Type B pancreatic cell (in vitro differentiated cells): ENCODE results near the gene SCLY. TPM values are rescaled to one million over a fixed set of nuclear protein-coding genes. Genes with fewer than 3 reads are reported as not detected.

ENCODE experiments used
- DNase-seq: peaks from one replicate; pipeline ENCODE4 v3.0.0; 2021; ENCODE audit warnings: mixed read lengths; ENCODE audit not compliant: unreplicated experiment; ENCODE audit errors: extremely low spot score
- H3K27ac Mint-ChIP-seq: 2 replicates; pipeline ENCODE4 v1.8.0; 2021; ENCODE audit warnings: mild to moderate bottlenecking, mixed read lengths
- H3K27me3 Mint-ChIP-seq: 2 replicates; pipeline ENCODE4 v1.8.0; 2021; ENCODE audit warnings: mixed read lengths
- H3K36me3 Mint-ChIP-seq: 2 replicates; pipeline ENCODE4 v1.8.0; 2021; ENCODE audit warnings: mixed read lengths
- H3K4me1 Mint-ChIP-seq: one replicate; pipeline ENCODE4 v1.8.0; 2021; ENCODE audit warnings: mixed read lengths; ENCODE audit not compliant: unreplicated experiment
- H3K4me3 Mint-ChIP-seq: 2 replicates; pipeline ENCODE4 v1.8.0; 2021; ENCODE audit warnings: mild to moderate bottlenecking, mixed read lengths
- H3K9me3 Mint-ChIP-seq: 2 replicates; pipeline ENCODE4 v1.8.0; 2021; ENCODE audit warnings: mixed read lengths
- total RNA-seq: library from RNA; stranded (reverse); gene quantifications from 2 replicates; pipeline ENCODE4 v1.2.1, GENCODE V29; 2021; ENCODE audit warnings: low replicate concordance
- TF ChIP-seq, protein P1 (sequence below): fragments of 200-600 bp; sonication (generic); conservative IDR thresholded peaks from 2 replicates; pipeline ENCODE4 v1.5.0; 2021; ENCODE audit warnings: antibody characterized with exemption, mild to moderate bottlenecking

The SCLY gene
- total RNA-seq, 1 donor from 2014 or later: 34.5 TPM

DNA sequence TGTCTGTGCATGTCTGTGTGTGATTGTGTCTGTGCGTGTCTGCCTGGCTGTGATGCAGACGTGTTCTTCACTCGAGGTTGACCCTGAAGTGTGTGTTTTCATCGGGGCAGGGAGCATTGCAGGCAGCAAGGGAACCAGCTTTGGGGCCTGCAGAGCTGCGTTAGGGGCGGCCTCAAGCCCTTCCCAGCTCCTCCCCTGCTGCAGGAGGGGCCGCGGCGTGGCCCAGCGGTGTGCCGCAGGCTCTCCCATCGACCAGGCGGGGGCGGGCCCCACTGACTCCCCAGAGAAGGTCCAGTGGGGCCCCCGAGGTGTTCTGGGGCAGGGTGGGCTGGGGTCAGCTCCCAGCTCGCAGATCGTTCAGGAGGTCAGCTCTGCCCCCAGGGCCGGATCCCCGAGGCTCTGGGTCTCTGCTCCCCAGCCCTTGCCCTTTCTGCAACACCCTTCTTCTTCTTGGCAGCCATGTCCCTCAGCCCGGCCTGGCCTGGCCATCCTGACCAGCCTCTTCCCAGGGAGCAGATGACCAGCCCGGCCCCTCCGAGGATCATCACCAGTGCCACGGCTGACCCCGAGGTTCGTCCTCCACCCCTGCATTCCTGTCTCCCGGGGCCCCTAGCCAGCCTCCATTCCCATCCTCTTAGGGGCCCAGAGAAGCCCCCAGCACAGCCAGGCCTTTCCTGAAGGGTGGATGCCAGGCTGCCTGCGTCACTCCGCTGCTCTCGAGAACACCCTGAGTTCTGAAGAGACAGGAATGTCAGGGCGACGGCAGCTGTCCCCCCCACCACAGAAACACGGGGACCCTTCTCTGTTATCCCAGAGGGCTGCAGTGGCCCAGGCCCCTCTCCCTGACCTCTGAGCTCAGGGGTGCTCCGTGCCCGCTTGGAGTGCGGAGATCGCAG is 66.6 kb downstream of the SCLY start:
- Mint-ChIP-seq H3K4me3 (no peak overlapping the region), H3K9me3 (no peaks in the 10 kb centered on the region), H3K4me1 (no peaks in the 10 kb centered on the region), H3K36me3 (no peaks in the 10 kb centered on the region), H3K27ac (no peak overlapping the region), H3K27me3 (no peaks in the 10 kb centered on the region)
- no peak for DNase-seq
- TF ChIP-seq, protein P1, sequence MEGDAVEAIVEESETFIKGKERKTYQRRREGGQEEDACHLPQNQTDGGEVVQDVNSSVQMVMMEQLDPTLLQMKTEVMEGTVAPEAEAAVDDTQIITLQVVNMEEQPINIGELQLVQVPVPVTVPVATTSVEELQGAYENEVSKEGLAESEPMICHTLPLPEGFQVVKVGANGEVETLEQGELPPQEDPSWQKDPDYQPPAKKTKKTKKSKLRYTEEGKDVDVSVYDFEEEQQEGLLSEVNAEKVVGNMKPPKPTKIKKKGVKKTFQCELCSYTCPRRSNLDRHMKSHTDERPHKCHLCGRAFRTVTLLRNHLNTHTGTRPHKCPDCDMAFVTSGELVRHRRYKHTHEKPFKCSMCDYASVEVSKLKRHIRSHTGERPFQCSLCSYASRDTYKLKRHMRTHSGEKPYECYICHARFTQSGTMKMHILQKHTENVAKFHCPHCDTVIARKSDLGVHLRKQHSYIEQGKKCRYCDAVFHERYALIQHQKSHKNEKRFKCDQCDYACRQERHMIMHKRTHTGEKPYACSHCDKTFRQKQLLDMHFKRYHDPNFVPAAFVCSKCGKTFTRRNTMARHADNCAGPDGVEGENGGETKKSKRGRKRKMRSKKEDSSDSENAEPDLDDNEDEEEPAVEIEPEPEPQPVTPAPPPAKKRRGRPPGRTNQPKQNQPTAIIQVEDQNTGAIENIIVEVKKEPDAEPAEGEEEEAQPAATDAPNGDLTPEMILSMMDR: no peak

DNA sequence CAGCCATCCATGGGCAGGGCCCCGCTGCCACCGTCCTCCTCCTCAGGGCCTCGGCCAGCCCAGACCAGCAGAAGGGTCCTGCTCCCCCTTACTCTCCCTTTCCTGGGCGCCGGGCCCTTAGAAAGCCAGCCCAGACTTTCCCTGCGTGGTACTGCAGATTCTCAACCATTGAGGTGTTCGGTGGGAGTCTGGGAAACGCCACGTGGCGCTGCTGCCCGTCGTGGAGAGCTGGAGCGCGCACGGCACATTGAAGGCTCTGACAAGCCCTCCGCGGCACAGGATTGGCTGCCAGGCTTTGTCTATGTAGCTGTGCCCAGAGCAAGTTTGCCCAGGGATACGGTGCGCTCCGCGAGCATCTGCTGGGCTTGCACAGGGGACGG is 67.2 kb downstream of the SCLY start:
- TF ChIP-seq, protein P1: no peak
- Mint-ChIP-seq H3K27ac (no peak overlapping the region), H3K27me3 (no peaks in the 10 kb centered on the region), H3K4me1 (no peaks in the 10 kb centered on the region), H3K36me3 (no peaks in the 10 kb centered on the region), H3K9me3 (no peaks in the 10 kb centered on the region), H3K4me3 (no peak overlapping the region)
- no peak for DNase-seq

DNA sequence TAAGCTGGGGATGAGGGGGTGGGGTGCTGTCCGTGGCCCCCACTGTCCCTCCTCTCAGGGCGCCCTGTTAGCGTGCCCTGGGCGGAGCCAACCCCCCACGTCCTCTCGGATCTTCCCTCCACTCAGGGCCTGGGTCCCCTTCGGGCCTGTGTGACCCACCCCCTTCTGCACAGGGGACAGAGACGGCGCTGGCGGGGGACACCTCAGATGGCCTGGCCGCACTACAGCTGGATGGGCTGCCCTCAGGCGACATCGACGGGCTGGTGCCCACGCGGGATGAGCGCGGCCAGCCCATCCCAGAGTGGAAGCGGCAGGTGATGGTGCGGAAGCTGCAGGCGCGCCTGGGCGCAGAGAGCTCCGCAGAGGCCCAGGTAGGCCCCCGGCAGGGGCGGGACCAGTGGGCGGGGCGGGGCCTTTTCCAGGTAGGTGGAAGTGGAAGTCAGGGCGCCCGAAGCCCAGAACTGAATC is 67.8 kb downstream of the SCLY start:
- no peak overlapping the region for H3K4me3 Mint-ChIP-seq
- TF ChIP-seq, protein P1: no peak

GRCh38 chr2:238129166-238130010 is 68.6 kb downstream of the SCLY start:
- H3K27me3 Mint-ChIP-seq: no peaks in the 10 kb centered on the region
- no peak for DNase-seq
- no peak overlapping the region for H3K4me3 Mint-ChIP-seq
- no peaks in the 10 kb centered on the region for H3K9me3 Mint-ChIP-seq
- H3K36me3 Mint-ChIP-seq: no peaks in the 10 kb centered on the region
- TF ChIP-seq, protein P1: no peak
- H3K4me1 Mint-ChIP-seq: no peaks in the 10 kb centered on the region
- no peak overlapping the region for H3K27ac Mint-ChIP-seq

More for the DNA sequence above, 67.8 kb downstream of the SCLY start:
- Mint-ChIP-seq H3K4me1 (no peaks in the 10 kb centered on the region), H3K27ac (no peak overlapping the region), H3K27me3 (no peaks in the 10 kb centered on the region), H3K9me3 (no peaks in the 10 kb centered on the region), H3K36me3 (no peaks in the 10 kb centered on the region)
- no peak for DNase-seq

DNA sequence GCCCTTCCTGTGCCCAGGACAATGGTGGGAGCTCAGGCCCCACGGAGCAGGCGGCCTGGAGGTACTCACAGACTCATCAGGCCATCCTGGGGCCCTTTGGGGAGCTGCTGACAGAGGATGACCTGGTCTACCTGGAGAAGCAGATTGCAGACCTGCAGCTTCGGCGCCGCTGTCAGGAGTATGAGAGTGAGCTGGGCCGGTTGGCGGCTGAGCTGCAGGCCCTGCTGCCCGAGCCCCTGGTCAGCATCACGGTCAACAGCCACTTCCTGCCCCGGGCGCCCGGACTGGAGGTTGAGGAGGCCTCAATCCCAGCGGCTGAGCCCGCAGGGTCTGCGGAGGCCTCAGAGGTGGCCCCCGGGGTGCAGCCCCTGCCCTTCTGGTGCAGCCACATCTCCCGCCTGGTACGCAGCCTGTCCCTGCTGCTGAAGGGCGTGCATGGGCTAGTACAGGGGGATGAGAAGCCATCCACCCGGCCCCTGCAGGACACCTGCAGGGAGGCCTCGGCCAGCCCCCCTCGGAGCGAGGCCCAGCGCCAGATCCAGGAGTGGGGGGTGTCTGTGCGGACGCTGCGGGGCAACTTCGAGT is 69.4 kb downstream of the SCLY start:
- TF ChIP-seq, protein P1: no peak
- H3K36me3 Mint-ChIP-seq: no peaks in the 10 kb centered on the region
- H3K27me3 Mint-ChIP-seq: no peaks in the 10 kb centered on the region
- H3K9me3 Mint-ChIP-seq: no peaks in the 10 kb centered on the region
- DNase-seq: no peak
- no peak overlapping the region for H3K27ac Mint-ChIP-seq
- H3K4me3 Mint-ChIP-seq: no peak overlapping the region
- no peaks in the 10 kb centered on the region for H3K4me1 Mint-ChIP-seq
